GM12801 (cell line): Measurements from ENCODE around the gene TSPOAP1.

ENCODE experiments used
- CTCF ChIP-seq: IDR thresholded peaks from one replicate; pipeline ENCODE4 v1.5.1; 2011; ENCODE audit warnings: control low read depth; ENCODE audit not compliant: insufficient read length; ENCODE audit errors: extremely low read depth

The TSPOAP1 gene

GRCh38 chr17:58341861-58342475, 13.4 kb upstream of the TSPOAP1 start:
- no peak for TF ChIP-seq CTCF

GRCh38 chr17:58340405-58340876, 11.8 kb upstream of the TSPOAP1 start:
- TF ChIP-seq CTCF: no peak

- no peak for TF ChIP-seq CTCF
Observed at GRCh38 chr17:58339755-58340404, 11.3 kb upstream of the TSPOAP1 start.

GRCh38 chr17:58338841-58339754, 10.5 kb upstream of the TSPOAP1 start:
- no peak for TF ChIP-seq CTCF

GRCh38 chr17:58338454-58338840, 9.9 kb upstream of the TSPOAP1 start:
- no peak for TF ChIP-seq CTCF

GRCh38 chr17:58337600-58338453, 9.2 kb upstream of the TSPOAP1 start:
- no peak for TF ChIP-seq CTCF
